Ishikawa (cell line): Measurements from ENCODE around the gene AGT.

ENCODE experiments used
- EGR1 ChIP-seq: IDR thresholded peaks from 2 replicates; pipeline ENCODE4 v1.6.1; 2012
- RAD21 ChIP-seq: IDR thresholded peaks from 2 replicates; pipeline ENCODE4 v1.6.1; 2012; ENCODE audit warnings: low read depth
- TCF12 ChIP-seq: IDR thresholded peaks from 2 replicates; pipeline ENCODE4 v1.6.1; 2012; ENCODE audit warnings: low read depth

- no peak for TF ChIP-seq TCF12
- TF ChIP-seq EGR1 = no peak
- no peak for TF ChIP-seq RAD21
These were observed 45.6 kb upstream of the AGT start for GRCh38 chr1:230759369-230760065.
